ENCODE data around the gene CXCL8.

DNA sequence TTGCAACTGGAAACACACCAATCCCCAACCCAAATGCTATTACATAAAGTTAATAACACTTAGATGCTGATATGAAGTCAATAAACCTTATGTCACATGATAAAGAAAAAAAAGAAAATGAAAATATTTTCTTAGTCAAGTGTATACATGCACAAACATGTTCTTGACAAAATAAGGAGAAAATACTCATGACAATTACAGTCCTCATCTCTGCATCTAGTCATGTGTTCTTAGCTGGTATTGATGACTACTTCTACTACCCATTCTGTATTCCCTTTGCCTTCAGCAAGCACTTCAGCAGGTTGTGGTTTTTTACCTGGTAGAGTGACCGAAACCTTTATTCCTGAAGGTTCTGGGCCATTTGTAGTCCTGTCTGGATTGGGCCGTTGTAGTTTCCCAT, 24.9 kb downstream of the CXCL8 start:
- TF ChIP-seq POLR2A (IDR thresholded peaks at IDR 0.05) = no peak
- TF ChIP-seq, protein P1, sequence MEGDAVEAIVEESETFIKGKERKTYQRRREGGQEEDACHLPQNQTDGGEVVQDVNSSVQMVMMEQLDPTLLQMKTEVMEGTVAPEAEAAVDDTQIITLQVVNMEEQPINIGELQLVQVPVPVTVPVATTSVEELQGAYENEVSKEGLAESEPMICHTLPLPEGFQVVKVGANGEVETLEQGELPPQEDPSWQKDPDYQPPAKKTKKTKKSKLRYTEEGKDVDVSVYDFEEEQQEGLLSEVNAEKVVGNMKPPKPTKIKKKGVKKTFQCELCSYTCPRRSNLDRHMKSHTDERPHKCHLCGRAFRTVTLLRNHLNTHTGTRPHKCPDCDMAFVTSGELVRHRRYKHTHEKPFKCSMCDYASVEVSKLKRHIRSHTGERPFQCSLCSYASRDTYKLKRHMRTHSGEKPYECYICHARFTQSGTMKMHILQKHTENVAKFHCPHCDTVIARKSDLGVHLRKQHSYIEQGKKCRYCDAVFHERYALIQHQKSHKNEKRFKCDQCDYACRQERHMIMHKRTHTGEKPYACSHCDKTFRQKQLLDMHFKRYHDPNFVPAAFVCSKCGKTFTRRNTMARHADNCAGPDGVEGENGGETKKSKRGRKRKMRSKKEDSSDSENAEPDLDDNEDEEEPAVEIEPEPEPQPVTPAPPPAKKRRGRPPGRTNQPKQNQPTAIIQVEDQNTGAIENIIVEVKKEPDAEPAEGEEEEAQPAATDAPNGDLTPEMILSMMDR (IDR thresholded peaks at IDR 0.05) = no peak
- no peak for TF ChIP-seq EP300 (IDR thresholded peaks at IDR 0.05)
